ENCODE measurements around the gene C9orf78.

GRCh38 chr9:129781981-129782380 lies 53.1 kb downstream of the C9orf78 start:
- TF ChIP-seq CTCF (IDR thresholded peaks at IDR 0.05) (no peak), POLR2A (IDR thresholded peaks at IDR 0.05) (no peak)

All from esophagus squamous epithelium (tissue), 4 donors.